ENCODE measurements around the gene FAM184B. TPM values are rescaled to one million over a fixed set of nuclear protein-coding genes. Genes with fewer than 3 reads are reported as not detected.
"Not testable (repeated sequence)": the region's sequence is repeated elsewhere in the genome, so short reads cannot be mapped to it uniquely, and the experiment has no call there.

The FAM184B gene
- total RNA-seq, 1 donor from 2014 or later, result 0.02 TPM

DNA sequence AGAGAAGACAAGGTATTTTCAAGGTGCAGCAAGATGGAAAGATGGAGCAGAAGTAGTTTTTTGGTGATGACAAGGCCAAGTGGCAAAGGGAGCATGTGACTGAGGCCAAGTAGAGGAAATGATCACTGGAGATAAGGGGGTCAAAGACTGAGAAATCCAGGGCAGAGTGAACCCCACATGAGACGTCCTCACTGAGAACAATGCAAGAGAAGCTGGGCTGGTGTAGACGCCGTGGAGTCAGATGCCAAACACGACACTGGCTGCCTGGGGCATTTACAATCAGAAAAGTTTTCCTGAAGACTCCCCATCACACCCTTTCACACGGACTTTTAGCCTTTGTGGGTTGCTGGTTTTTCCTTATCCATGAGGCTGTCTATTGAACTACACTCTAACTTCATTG, 69.3 kb downstream of the FAM184B start:
- Mint-ChIP-seq H3K36me3 (ENCODE audit: low read depth) (no peaks in the 10 kb centered on the region), H3K4me1 (ENCODE audit: low read depth) (no peaks in the 10 kb centered on the region), H3K27me3 (ENCODE audit: low read depth) (peaks cover 7% of the 10 kb centered on the region), H3K4me3 (ENCODE audit: unreplicated experiment) (no peak overlapping the region), H3K9me3 (ENCODE audit: low read depth) (peaks cover 2% of the 10 kb centered on the region), H3K27ac (ENCODE audit: unreplicated experiment) (no peak overlapping the region)
- DNase-seq (ENCODE audit: low spot score), result no peak
- TF ChIP-seq, protein P1, sequence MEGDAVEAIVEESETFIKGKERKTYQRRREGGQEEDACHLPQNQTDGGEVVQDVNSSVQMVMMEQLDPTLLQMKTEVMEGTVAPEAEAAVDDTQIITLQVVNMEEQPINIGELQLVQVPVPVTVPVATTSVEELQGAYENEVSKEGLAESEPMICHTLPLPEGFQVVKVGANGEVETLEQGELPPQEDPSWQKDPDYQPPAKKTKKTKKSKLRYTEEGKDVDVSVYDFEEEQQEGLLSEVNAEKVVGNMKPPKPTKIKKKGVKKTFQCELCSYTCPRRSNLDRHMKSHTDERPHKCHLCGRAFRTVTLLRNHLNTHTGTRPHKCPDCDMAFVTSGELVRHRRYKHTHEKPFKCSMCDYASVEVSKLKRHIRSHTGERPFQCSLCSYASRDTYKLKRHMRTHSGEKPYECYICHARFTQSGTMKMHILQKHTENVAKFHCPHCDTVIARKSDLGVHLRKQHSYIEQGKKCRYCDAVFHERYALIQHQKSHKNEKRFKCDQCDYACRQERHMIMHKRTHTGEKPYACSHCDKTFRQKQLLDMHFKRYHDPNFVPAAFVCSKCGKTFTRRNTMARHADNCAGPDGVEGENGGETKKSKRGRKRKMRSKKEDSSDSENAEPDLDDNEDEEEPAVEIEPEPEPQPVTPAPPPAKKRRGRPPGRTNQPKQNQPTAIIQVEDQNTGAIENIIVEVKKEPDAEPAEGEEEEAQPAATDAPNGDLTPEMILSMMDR (IDR thresholded peaks at IDR 0.05), result no peak

DNA sequence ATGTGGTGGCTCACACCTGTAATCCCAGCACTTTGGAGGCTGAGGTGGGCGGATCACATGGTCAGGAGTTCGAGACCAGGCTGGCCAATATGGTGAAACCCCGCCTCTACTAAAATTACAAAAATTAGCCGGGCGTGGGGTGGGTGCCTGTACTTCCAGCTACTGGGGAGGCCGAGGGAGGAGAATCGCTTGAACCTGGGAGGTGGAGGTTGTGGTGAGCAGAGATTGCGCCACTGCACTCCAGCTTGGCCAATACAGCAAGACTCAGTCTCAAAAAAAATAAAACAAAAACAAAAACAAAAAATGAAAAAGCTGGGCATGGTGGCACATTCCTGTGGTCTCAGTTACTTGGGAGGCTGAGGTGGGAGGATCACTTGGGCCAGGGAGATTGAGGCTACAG, 70.2 kb downstream of the FAM184B start:
- H3K27me3 Mint-ChIP-seq (ENCODE audit: low read depth); H3K4me3 Mint-ChIP-seq (ENCODE audit: unreplicated experiment); H3K9me3 Mint-ChIP-seq (ENCODE audit: low read depth): not testable (repeated sequence)

DNA sequence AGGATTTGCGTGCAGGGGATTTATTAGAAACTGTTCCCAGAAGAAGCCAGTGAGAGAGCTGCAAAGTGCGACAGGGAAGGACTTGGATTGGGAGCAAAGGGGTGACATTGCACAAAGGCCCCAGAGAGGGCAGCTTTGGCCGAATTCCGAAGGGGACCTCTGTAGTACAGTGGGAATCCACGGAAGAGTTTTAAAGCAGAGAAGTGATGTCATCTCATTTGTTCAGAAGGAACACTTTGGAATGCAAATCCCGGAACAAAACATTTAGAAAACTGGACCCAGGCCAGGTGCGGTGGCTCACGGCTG, 71.7 kb downstream of the FAM184B start:
- Mint-ChIP-seq H3K27ac (ENCODE audit: unreplicated experiment) (no peak overlapping the region), H3K27me3 (ENCODE audit: low read depth) (peaks cover 7% of the 10 kb centered on the region), H3K9me3 (ENCODE audit: low read depth) (peaks cover 2% of the 10 kb centered on the region), H3K4me1 (ENCODE audit: low read depth) (no peaks in the 10 kb centered on the region), H3K36me3 (ENCODE audit: low read depth) (no peaks in the 10 kb centered on the region), H3K4me3 (ENCODE audit: unreplicated experiment) (no peak overlapping the region)
- TF ChIP-seq, protein P1 (IDR thresholded peaks at IDR 0.05), result no peak
- no peak for DNase-seq (ENCODE audit: low spot score)

More for the DNA sequence above, 70.2 kb downstream of the FAM184B start:
- not testable (repeated sequence) for DNase-seq (ENCODE audit: low spot score); H3K4me1 Mint-ChIP-seq (ENCODE audit: low read depth); H3K36me3 Mint-ChIP-seq (ENCODE audit: low read depth); H3K27ac Mint-ChIP-seq (ENCODE audit: unreplicated experiment)

DNA sequence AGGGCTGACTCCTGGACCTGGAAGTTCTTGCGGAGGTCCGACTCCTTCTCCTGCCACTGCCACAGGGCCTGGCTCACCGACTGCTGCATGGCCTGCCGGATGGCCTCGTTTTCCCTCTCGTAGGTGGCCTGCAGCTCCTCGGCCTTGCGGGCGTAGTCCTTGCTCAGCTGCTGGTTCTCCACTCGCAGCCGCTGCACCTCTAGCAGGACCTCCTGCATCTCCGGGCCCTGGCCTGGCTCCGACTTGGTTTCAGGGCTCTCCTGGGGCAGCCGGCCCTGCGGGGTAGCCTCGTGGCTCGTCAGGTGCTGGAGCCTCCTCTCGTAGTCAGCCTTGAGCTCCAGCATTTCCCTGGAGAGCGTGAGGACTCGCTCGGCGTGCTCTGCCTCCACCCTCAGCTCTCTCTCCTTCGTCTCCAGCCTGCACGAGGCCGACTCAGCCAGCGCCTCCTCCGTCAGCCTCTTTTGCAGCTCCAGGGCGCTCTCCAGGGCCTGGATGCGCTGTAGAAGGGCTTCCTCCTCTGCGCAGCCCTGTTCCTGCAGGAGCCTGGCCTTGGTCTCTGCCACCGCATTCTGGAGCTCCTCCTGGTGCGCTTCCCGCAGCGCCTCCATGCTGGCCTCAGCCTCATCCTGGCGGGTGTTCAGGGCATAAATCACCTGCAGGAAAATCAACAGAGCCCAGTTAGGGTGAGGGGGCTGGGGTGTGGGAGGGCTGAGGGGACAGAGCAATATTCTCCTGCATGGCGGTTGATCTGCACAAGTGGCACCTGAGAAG, 72.2 kb downstream of the FAM184B start:
- Mint-ChIP-seq H3K27me3 (ENCODE audit: low read depth) (peaks cover 9% of the 10 kb centered on the region), H3K4me1 (ENCODE audit: low read depth) (no peaks in the 10 kb centered on the region), H3K36me3 (ENCODE audit: low read depth) (no peaks in the 10 kb centered on the region), H3K27ac (ENCODE audit: unreplicated experiment) (no peak overlapping the region), H3K4me3 (ENCODE audit: unreplicated experiment) (no peak overlapping the region), H3K9me3 (ENCODE audit: low read depth) (peaks cover 2% of the 10 kb centered on the region)
- DNase-seq (ENCODE audit: low spot score), result no peak
- TF ChIP-seq, protein P1 (IDR thresholded peaks at IDR 0.05), result no peak

DNA sequence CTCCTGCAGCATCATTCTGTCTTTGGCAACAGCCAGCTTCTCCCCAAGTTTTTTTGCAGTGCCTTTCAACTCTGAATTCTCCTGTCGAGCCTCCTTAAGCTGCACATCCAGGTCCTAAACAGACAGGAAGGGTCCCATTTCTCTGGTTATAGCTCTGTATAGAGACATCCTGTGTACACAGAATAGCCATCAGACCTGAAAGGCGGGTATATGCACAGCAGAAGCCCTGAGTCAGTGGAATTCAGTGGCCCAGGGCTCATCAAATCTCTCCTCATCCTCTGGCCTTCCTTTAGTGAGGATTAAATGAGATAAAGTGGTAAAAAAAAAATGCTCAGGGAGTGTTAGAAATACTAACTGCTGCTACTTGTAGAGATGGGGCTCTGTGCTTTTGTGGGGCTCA, 73.8 kb downstream of the FAM184B start:
- peaks cover 9% of the 10 kb centered on the region for H3K27me3 Mint-ChIP-seq (ENCODE audit: low read depth)
- peaks cover 2% of the 10 kb centered on the region for H3K9me3 Mint-ChIP-seq (ENCODE audit: low read depth)
- no peak overlapping the region for H3K27ac Mint-ChIP-seq (ENCODE audit: unreplicated experiment)
- TF ChIP-seq, protein P1 (IDR thresholded peaks at IDR 0.05), result no peak
- H3K36me3 Mint-ChIP-seq (ENCODE audit: low read depth), result no peaks in the 10 kb centered on the region
- DNase-seq (ENCODE audit: low spot score), result no peak
- no peak overlapping the region for H3K4me3 Mint-ChIP-seq (ENCODE audit: unreplicated experiment)
- H3K4me1 Mint-ChIP-seq (ENCODE audit: low read depth), result no peaks in the 10 kb centered on the region

DNA sequence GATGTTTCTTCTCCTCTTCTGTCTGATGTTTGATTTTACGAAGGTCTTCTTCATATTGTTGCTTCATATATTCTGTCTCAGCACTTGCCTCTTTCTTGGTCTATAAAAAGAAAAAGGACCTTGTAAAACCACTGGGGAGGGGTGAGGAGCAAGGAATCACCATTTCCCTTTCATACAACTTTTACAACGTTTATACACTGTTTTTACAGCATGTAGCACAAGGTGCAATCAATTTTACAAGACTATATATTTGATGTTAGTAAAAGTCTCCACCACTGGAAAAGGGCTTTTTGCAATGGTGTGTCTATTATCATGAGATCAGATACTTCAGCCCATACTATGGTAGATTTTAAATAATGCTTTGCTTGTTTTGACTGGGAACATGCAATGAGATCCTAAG, 76.3 kb downstream of the FAM184B start:
- DNase-seq (ENCODE audit: low spot score), result no peak
- TF ChIP-seq, protein P1 (IDR thresholded peaks at IDR 0.05), result no peak
- H3K4me1 Mint-ChIP-seq (ENCODE audit: low read depth), result no peaks in the 10 kb centered on the region
- peaks cover 2% of the 10 kb centered on the region for H3K27me3 Mint-ChIP-seq (ENCODE audit: low read depth)
- no peak overlapping the region for H3K4me3 Mint-ChIP-seq (ENCODE audit: unreplicated experiment)
- H3K27ac Mint-ChIP-seq (ENCODE audit: unreplicated experiment), result no peak overlapping the region
- peaks cover 6% of the 10 kb centered on the region for H3K9me3 Mint-ChIP-seq (ENCODE audit: low read depth)
- H3K36me3 Mint-ChIP-seq (ENCODE audit: low read depth), result peaks cover 1% of the 10 kb centered on the region

Measured in chondrocyte (in vitro differentiated cells).